Gastroesophageal sphincter (tissue), 3 donors: ENCODE results near the gene CATSPER3.

Experiments
- EP300 ChIP-seq: sonication (generic); formaldehyde crosslinking; IDR thresholded peaks from one replicate; pipeline ENCODE4 v1.6.1; 2017; ENCODE audit warnings: antibody characterized with exemption, mild to moderate bottlenecking
- POLR2A ChIP-seq, 2 donors: fragments of 450-650 bp; IDR thresholded peaks; one replicate each; pipeline ENCODE4 v1.6.1; 2017; ENCODE audit warnings: antibody characterized with exemption in 2 of 2, mild to moderate bottlenecking in 2 of 2, moderate library complexity in 1 of 2
- POLR2AphosphoS5 ChIP-seq: sonication (generic); formaldehyde crosslinking; IDR thresholded peaks from one replicate; pipeline ENCODE4 v1.6.1; 2017; ENCODE audit warnings: antibody characterized with exemption
- TF ChIP-seq, protein P1 (sequence below), 4 experiments: fragments of 200-600 bp in 2 of 4; fragments of 450-650 bp in 2 of 4; sonication (generic) in 1 of 4; IDR thresholded peaks; one replicate each; pipeline ENCODE4 v1.5.1; 2017 to 2019; ENCODE audit warnings: antibody characterized with exemption in 4 of 4, mild to moderate bottlenecking in 2 of 4, moderate library complexity in 2 of 4

DNA sequence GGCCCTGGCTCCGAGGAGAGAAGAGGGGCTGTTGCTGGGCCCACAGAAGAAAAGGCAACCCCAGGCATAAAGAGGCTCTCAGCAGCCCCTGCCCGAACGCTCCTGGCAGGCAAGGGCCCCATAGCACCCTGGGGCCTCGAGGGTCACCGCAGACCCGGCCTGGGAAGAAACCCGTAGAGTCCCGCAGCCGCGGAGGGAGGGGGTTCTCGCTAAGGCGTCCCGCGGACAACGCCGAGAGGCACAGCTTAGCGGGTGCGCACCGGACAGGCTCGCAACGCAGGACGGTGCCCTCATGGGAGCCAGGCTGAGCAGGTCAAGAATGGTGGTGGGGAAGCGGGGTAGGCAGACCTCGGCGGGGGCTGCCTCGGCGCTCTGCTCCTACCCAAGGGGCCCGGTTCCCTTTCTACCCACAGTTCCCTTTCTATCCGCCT lies 59.6 kb downstream of the CATSPER3 start:
- TF ChIP-seq, protein P1, sequence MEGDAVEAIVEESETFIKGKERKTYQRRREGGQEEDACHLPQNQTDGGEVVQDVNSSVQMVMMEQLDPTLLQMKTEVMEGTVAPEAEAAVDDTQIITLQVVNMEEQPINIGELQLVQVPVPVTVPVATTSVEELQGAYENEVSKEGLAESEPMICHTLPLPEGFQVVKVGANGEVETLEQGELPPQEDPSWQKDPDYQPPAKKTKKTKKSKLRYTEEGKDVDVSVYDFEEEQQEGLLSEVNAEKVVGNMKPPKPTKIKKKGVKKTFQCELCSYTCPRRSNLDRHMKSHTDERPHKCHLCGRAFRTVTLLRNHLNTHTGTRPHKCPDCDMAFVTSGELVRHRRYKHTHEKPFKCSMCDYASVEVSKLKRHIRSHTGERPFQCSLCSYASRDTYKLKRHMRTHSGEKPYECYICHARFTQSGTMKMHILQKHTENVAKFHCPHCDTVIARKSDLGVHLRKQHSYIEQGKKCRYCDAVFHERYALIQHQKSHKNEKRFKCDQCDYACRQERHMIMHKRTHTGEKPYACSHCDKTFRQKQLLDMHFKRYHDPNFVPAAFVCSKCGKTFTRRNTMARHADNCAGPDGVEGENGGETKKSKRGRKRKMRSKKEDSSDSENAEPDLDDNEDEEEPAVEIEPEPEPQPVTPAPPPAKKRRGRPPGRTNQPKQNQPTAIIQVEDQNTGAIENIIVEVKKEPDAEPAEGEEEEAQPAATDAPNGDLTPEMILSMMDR (IDR thresholded peaks at IDR 0.05): no peak
- TF ChIP-seq POLR2AphosphoS5 (peak; percentile 5), POLR2A (IDR thresholded peaks at IDR 0.05) (no peak), EP300 (no peak)
